ENCODE data around the gene COL28A1.

Gene COL28A1

GRCh38 chr7:7311001-7311400 lies 224.7 kb downstream of the COL28A1 start:
- no peak for DNase-seq (ENCODE audit: low read depth)
- TF ChIP-seq CTCF (IDR thresholded peaks at IDR 0.05; ENCODE audit: low read length, missing control alignments): no peak
- no peak overlapping the region for H3K4me3 ChIP-seq (replicated peaks; ENCODE audit: low read depth, low read length)

- DNase-seq (ENCODE audit: low read depth): no peak
- TF ChIP-seq CTCF (IDR thresholded peaks at IDR 0.05; ENCODE audit: low read length, missing control alignments): no peak
- no peak overlapping the region for H3K4me3 ChIP-seq (replicated peaks; ENCODE audit: low read depth, low read length)
Measured at GRCh38 chr7:7309203-7309602, 226.5 kb downstream of the COL28A1 start.
